Measurements from ENCODE around the gene PGBD5. TPM values are rescaled to one million over a fixed set of nuclear protein-coding genes. Genes with fewer than 3 reads are reported as not detected.

The PGBD5 gene
- total RNA-seq, 1 donor from 2014 or later: 72.4 TPM

DNA sequence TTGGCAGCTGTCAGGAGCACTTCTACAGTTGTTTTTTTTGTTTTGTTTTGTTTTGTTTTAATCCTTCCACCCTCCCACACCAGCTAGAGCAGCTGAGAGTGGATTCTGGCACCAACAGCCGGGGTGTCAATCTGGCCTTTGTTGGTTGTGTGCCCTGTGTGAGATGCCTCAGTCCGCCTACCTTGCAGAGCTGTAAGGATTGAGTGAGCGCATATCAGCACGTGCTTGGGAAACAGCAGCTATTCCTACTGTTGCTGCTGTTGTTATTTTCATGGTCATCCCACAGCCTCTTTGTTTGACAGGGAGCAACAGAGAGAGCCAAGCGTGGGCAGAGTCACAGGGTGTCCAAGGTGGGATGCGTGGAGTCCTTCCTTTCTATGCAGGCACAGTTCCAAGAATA, 50.4 kb downstream of the PGBD5 start:
- peaks cover 4% of the 10 kb centered on the region for H3K27me3 Mint-ChIP-seq (ENCODE audit: unreplicated experiment)

DNA sequence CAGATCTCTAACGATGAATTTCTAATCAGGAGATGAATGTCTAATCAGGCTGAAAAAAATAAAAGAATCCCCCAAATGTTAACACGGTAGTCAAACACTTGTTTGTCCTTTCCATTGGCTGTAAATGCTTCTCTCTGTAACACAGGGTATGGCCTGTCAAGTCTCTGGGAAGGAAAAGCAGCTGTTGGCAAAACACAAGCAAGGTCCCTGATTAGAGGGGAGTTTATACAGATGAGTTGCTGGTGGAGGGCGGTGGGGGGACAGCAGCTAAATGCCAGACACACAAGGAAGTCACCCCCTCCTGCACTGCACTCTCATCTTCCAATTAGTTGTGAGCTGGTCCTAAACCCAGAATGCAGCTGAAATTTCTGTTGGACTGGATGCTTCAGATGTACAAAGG, 51.0 kb downstream of the PGBD5 start:
- Mint-ChIP-seq H3K36me3 (ENCODE audit: unreplicated experiment) (peaks cover 10% of the 10 kb centered on the region), H3K4me3 (ENCODE audit: unreplicated experiment) (no peak overlapping the region), H3K27ac (ENCODE audit: unreplicated experiment) (no peak overlapping the region), H3K27me3 (ENCODE audit: unreplicated experiment) (peaks cover 4% of the 10 kb centered on the region), H3K9me3 (ENCODE audit: unreplicated experiment) (peaks cover 4% of the 10 kb centered on the region), H3K4me1 (ENCODE audit: low read depth, unreplicated experiment) (peaks cover 13% of the 10 kb centered on the region)
- DNase-seq: no peak
- TF ChIP-seq, protein P1, sequence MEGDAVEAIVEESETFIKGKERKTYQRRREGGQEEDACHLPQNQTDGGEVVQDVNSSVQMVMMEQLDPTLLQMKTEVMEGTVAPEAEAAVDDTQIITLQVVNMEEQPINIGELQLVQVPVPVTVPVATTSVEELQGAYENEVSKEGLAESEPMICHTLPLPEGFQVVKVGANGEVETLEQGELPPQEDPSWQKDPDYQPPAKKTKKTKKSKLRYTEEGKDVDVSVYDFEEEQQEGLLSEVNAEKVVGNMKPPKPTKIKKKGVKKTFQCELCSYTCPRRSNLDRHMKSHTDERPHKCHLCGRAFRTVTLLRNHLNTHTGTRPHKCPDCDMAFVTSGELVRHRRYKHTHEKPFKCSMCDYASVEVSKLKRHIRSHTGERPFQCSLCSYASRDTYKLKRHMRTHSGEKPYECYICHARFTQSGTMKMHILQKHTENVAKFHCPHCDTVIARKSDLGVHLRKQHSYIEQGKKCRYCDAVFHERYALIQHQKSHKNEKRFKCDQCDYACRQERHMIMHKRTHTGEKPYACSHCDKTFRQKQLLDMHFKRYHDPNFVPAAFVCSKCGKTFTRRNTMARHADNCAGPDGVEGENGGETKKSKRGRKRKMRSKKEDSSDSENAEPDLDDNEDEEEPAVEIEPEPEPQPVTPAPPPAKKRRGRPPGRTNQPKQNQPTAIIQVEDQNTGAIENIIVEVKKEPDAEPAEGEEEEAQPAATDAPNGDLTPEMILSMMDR (IDR thresholded peaks at IDR 0.05; ENCODE audit: partially characterized antibody, unreplicated experiment): no peak

More for the DNA sequence above, 50.4 kb downstream of the PGBD5 start:
- no peak overlapping the region for H3K4me3 Mint-ChIP-seq (ENCODE audit: unreplicated experiment)
- H3K36me3 Mint-ChIP-seq (ENCODE audit: unreplicated experiment): peaks cover 10% of the 10 kb centered on the region
- DNase-seq: no peak
- TF ChIP-seq, protein P1 (IDR thresholded peaks at IDR 0.05; ENCODE audit: partially characterized antibody, unreplicated experiment): no peak
- H3K4me1 Mint-ChIP-seq (ENCODE audit: low read depth, unreplicated experiment): peaks cover 14% of the 10 kb centered on the region
- peak overlapping the region; percentile 39 for H3K27ac Mint-ChIP-seq (ENCODE audit: unreplicated experiment)
- H3K9me3 Mint-ChIP-seq (ENCODE audit: unreplicated experiment): peaks cover 4% of the 10 kb centered on the region

DNA sequence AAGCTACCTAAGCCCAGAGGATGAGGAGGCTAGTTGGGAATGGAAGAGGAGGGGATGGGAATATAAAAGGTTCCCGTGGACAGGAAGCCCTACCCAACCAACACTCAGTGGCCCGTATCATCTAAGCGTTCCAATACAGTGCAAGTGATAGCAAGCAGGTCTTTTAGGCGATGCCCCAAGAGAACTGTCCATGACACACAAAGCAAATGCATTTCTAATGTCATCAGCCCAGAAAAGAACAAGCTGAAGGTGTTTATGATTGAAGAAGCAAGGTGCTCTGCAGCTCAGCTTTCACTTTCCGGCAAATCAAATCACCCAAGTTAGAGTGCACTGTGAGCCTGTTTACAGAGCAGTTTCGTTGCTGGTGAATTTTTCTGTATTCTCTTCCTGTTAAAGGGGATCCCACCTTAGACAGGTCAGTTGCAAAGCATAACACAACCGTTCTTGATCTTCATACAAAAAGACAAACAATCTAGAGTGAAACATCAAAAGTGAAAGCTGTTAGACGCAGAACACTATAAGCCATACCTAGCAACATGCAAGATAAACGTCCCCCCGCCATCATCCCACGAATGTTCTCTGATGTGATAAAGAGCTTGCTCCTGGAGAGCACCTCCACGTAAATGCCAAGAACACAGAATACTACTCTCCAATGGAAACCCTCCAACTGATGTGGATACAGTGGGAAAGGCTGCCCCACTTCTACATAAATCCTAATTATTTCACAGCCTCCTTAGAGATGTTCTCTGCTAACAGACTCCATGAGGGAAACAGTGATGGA, 54.0 kb downstream of the PGBD5 start:
- Mint-ChIP-seq H3K9me3 (ENCODE audit: unreplicated experiment) (peaks cover 4% of the 10 kb centered on the region), H3K27me3 (ENCODE audit: unreplicated experiment) (no peaks in the 10 kb centered on the region), H3K36me3 (ENCODE audit: unreplicated experiment) (peaks cover 5% of the 10 kb centered on the region), H3K4me3 (ENCODE audit: unreplicated experiment) (no peak overlapping the region), H3K4me1 (ENCODE audit: low read depth, unreplicated experiment) (peaks cover 29% of the 10 kb centered on the region), H3K27ac (ENCODE audit: unreplicated experiment) (peak overlapping the region; percentile 38)
- no peak for DNase-seq
- TF ChIP-seq, protein P1 (IDR thresholded peaks at IDR 0.05; ENCODE audit: partially characterized antibody, unreplicated experiment): no peak

- TF ChIP-seq, protein P1 (IDR thresholded peaks at IDR 0.05; ENCODE audit: partially characterized antibody, unreplicated experiment): no peak
- Mint-ChIP-seq H3K27me3 (ENCODE audit: unreplicated experiment) (no peaks in the 10 kb centered on the region), H3K4me1 (ENCODE audit: low read depth, unreplicated experiment) (peaks cover 37% of the 10 kb centered on the region), H3K36me3 (ENCODE audit: unreplicated experiment) (peaks cover 5% of the 10 kb centered on the region), H3K27ac (ENCODE audit: unreplicated experiment) (no peak overlapping the region), H3K4me3 (ENCODE audit: unreplicated experiment) (no peak overlapping the region), H3K9me3 (ENCODE audit: unreplicated experiment) (peaks cover 2% of the 10 kb centered on the region)
- no peak for DNase-seq
Measured at GRCh38 chr1:230370109-230370508, 56.0 kb downstream of the PGBD5 start.

GRCh38 chr1:230368871-230369270, 57.3 kb downstream of the PGBD5 start:
- TF ChIP-seq, protein P1 (IDR thresholded peaks at IDR 0.05; ENCODE audit: partially characterized antibody, unreplicated experiment): no peak
- H3K27me3 Mint-ChIP-seq (ENCODE audit: unreplicated experiment): no peaks in the 10 kb centered on the region
- peaks cover 38% of the 10 kb centered on the region for H3K4me1 Mint-ChIP-seq (ENCODE audit: low read depth, unreplicated experiment)
- H3K36me3 Mint-ChIP-seq (ENCODE audit: unreplicated experiment): peaks cover 5% of the 10 kb centered on the region
- peaks cover 3% of the 10 kb centered on the region for H3K9me3 Mint-ChIP-seq (ENCODE audit: unreplicated experiment)
- no peak overlapping the region for H3K4me3 Mint-ChIP-seq (ENCODE audit: unreplicated experiment)
- no peak overlapping the region for H3K27ac Mint-ChIP-seq (ENCODE audit: unreplicated experiment)
- DNase-seq: no peak
